SU-DHL-6 (cell line): ENCODE measurements around the gene KCNB1.

Experiments used
- CTCF ChIP-seq: fragments of 200-600 bp; sonication (generic); IDR thresholded peaks from one replicate; pipeline ENCODE4 v1.5.1; 2017; ENCODE audit warnings: antibody characterized with exemption, mild to moderate bottlenecking, low read length, moderate library complexity; ENCODE audit not compliant: insufficient read depth, poor library complexity, severe bottlenecking
- EZH2phosphoT487 ChIP-seq: fragments of 200-600 bp; sonication (generic), shearing (Covaris generic); conservative IDR thresholded peaks from 2 replicates; pipeline ENCODE4 v1.6.1; 2018; ENCODE audit warnings: mild to moderate bottlenecking, antibody characterized with exemption, low read length, moderate library complexity, mixed read lengths

DNA sequence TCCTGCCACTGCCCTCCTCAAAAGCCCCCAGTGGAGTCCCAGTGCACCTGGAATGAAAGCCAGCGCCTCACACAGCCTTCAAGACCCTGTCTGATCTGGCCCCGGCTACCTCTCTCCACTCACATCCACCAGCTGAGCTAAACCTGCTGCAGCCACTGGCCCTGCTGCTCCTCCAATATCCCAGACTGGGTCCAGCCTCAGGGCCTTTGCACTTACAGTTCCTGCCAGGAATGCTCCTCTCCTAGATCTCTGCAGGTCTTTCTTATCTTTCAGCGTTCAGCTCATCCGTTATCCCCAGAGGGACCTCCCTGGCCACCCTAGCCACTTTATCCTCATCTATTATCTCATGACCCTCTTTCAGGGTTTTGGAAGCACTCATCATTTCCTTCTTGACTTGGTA is 68.8 kb downstream of the KCNB1 start:
- TF ChIP-seq CTCF (no peak), EZH2phosphoT487 (no peak)
